ACHN (cell line): Measurements from ENCODE around the gene TOGARAM2.

Experiments
- DNase-seq: peaks from one replicate; pipeline ENCODE4 v3.0.0-alpha.2; 2015
- in situ Hi-C: cut with HindIII; loops from 2 replicates; pipeline ENCODE4 v1.10.0; 2017; ENCODE audit warnings: low sequenced_read_pairs, low pct_ligation_motif_present, low pct_unique_long_range_greater_than_20kb

Gene TOGARAM2

DNA sequence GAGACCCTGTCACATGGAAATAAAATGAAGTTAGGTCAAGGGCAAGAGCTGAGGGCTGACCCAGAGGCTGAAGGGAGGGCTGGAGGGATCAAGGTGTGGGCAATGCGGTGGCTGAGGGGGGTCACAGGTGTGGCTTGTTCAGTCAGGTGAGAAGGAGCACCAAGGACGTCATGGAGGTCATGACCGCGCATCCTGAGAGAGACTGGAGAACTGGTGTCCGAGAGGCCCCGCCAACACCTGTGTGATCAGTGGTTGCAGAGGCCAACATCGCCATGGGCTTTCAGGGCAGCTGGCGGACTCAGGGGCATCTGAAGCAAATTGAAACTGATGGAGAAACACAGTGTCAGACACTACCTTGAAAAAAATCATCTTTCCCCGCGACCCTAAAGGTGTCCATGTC lies 13.0 kb downstream of the TOGARAM2 start:
- in situ Hi-C loops = no loop called here

DNA sequence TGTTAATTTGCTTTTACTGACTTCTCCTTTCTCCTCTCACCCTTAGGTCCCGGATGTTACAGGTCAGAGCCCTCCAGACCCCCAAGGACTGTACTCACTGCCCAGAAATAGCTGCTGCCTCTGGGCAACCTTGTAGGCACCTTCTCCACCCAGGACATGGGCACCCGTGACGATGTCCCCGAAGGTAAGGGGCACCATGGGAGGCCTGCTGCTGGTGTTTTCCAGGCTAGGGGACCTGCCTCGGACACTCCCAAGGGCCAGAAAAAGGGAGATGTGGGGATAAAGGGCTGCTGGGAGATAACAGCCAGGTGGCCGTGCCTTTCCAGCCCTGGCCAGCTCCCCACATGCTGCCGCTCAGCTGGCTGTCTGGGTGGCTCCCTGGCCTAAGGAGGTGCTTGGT lies 13.6 kb downstream of the TOGARAM2 start:
- in situ Hi-C loops = no loop called here
- no peak for DNase-seq

More for the DNA sequence above, 13.0 kb downstream of the TOGARAM2 start:
- DNase-seq = no peak

DNA sequence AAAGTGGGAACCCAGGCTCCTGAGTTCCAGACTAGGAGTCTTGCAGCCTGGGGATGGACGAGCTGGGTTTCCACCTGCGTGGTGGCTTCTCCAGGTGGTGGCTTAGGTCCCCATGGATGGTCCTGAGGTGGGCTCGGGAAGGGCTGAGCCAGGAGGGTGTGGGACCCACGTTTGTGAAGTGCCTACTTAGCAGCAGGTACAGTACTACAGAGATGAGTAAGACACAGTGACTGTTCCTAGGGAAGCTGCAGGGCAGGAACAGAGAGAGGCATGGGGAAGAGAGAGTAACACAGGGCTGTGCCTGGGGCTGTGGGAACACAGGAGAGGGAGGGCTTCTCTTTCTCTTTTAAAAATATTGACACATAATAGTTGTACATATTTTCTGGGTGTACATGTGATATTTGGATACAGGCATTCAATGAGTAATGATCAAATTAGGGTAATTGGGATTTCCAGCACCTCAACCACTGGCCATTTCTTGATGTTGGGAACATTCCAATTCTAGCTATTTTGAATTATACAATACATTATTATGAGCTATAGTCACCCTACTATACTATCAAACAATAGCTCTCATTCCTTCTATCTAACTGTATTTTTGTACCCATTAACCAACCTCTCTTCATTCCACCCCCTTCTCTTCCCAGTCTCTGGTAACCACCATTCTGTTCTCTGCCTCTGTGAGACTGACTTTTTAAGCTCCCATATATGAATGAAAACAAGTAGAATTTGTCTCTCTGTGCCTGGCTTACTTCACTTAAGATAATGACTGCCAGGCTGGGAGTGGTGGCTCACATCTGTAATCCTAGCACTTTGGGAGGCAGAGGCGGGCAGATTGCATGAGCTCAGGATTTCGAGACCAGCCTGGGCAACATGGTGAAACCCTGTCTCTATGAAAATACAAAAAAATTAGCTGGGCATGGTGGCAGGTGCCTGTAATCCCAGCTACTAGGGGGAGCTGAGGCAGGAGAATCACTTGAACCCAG lies 15.0 kb downstream of the TOGARAM2 start:
- DNase-seq = no peak
- in situ Hi-C loops = no loop called here

DNA sequence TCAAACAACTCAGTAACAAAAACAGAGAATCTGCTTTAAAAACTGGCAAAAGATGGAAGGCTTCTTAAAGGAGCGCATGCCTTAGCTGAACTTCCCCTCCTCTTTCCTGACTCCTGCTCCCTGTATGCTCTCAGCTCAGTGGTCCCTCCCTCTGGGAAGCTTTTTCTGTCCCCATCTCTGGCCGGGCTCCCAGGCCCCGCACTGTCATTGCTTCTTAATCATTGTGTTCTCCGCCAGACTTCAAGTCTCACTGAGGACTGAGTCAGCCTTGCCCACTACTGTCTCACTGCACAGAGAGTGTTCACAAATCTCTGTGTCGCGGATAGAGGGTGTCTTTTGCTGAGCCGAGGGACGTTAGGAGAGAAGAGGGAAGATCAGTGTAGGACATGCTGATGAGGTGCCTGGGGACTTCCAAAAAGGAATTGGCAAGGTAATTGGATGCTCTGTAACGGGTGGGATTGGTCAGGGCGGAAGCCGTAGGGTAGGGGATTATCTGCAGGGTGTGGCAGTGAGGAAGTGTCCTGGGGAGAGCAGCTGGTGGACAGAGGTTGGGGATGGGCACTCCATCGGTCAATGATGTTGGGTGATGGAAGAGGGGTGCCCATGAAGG lies 16.2 kb downstream of the TOGARAM2 start:
- DNase-seq = no peak
- in situ Hi-C loops = no loop called here

DNA sequence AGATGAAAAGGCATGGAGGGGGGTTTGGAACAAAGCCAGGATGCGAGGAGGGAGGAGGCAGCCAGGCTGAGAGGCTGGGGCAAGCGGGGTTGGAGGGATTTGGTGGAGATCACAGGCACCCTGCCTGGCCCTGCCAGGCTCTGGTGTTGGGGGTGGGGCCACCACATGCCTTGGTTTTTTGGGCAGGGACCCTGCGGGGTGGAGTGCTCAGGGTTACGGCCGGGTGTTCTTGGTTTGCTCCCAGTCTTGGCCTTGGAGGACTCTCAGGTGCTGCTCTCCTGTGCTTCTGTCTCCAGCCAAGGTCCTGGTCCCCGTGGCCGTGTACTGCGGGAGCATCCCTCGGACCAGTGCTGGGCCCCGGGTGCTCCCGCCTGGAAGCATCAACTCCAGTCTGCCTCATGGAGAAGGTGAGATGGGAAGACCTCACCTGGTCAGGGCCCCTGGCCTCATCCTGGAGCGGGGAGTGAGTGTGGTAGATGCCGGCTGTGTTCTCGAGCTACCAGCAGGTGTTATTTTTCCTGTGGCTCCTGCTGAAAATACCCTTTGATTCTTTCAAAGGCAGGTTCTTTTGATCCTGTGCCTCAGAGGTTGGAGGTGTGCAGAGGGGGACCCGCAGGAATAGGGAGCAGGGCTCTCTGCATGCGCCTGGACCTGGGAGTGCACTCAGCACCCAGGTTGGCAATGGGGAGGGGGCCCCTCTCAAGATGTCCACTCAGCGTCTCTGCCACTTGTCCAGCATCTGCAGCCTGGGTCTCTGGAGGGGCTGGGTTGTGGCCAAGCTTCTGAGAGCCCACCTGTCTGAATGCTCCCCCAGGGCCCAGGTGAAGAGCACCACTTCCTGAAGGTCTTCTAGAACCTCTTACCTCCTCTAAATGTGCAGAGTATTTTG lies 17.0 kb downstream of the TOGARAM2 start:
- in situ Hi-C loops = no loop called here
- DNase-seq = no peak

DNA sequence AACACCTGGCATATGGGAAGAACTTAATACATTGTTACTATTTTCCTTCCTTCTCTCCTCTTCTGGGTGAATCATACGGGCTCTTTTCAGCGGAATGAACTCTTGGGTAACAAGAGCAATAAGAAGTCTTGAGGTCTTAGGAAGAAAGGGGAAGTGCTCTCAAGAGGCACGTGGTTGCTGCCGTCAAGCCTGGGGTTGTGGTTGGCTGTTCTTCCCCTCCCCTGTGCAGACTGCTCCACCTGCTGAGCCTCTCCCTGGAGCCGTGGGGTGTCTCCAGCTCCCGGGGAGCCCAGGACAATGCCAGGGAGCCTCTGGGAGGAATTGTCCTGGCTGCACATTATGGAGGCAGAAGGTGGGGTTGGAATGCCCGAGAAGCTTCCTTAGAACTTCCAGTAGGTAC lies 19.4 kb downstream of the TOGARAM2 start:
- DNase-seq = no peak
- in situ Hi-C loops = no loop called here

DNA sequence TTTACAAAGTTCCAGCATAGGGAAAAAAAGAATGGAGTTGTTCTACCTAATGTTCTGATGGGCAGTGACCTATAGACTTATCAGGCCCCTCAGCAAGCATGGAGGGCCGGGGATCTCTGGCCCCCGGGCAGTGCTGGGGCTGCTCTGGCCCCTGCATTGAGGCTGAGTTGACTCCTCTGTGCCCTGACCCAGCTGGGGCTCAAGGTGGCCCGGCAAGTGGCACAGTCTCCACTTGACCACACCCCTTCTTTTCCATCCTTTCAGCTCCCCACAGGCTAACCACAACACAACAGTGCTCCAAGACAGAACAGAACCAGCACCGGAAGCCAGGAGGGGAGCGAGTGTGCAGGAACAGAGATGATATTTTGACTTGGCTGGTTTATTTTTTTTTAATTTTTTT lies 19.9 kb downstream of the TOGARAM2 start:
- DNase-seq = no peak
- in situ Hi-C loops = no loop called here

DNA sequence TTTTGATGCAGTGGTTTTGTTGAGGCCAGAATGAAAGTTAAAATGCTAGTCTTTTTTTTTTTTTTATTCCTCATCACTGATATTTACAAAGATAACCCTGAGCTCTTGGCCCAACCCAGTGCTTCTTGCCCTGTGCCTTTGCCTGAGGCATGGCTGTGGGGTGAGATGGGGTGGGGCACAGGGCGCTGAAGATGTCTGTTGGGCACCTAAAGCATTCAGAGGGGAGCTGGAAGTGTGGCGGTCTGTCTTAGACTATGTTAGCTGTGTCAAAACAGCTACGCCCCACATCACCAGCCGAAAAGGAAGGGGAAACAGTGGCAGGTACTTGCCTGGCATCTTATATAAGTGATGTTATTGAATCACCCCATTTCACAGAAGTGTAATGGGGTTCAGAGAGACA lies 20.7 kb downstream of the TOGARAM2 start:
- in situ Hi-C loops = no loop called here
- DNase-seq = no peak

DNA sequence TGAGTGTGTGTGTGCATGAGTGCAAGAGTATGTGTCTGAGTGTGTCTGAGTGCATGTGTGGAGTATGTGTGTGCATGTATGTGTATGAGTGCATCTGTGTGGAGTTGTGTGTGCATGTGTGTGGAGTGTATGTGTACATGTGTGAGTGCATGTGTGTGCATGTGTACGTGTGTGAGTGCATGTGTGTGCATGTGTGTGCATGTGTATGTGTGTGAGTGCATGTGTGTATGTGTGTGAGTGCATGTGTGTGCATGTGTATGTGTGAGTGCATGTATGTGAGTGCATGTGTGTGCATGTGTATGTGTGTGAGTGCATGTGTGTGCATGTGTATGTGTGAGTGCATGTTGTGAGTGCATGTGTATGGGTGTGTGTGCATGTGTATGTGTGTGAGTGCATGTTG lies 23.7 kb downstream of the TOGARAM2 start:
- no peak for DNase-seq
- in situ Hi-C loops = no loop called here

DNA sequence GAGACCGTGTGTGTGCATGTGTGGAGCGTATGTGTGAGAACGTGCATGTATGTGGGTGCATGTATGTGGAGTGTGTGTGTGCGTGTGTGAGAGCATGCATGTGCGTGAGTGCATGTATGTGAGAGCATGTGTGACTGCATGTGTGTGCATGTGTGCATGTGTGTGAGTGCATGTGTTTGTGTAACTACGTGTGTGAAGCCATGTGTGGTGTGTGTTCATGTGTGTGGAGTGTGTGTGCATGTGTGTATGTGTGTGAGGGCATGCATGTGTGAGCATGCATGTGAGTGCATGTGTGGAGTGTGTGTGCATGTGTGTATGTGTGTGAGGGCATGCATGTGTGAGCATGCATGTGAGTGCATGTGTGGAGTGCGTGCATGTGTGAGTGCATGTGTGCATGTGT lies 24.2 kb downstream of the TOGARAM2 start:
- in situ Hi-C loops = no loop called here
- DNase-seq = no peak

DNA sequence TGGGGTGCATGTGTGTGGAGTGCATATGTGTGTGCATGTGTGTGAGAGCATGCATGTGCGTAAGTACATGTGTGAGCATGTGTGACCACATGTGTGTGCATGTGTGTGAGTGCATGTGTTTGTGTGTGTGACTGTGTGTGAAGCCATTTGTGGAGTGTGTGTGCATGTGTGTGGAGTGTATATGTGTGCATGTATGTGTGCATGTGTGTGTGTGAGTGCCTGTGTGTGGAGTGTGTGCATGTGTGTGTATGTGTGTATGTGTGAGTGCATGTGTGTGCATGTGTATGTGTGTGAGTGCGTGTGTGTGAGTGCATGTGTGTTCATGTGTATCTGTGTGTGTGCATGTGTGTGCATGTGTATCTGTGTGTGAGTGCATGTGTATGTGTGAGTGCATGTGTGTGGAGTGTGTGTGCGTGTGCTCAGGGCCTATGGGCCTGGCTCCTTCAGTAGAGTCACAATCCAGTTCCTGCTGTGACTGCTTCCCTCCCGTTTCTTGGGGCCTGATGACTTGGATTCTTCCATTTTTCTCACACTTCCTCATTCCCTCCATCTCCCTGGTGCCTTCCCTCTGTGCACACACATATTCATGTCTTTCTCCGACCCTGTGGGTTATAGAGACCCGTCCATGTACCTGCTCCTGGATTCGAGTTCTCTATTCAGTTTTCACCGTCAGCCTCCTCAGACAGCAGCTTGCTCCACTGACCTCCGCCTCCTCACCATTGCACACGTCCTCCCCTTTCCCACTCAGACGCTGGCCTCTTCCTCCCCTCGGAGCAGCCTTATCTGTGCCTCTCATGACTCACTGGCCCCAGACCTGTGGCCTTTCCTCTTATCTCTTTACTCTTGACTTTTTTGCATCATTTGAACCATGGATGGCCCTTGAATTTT lies 25.2 kb downstream of the TOGARAM2 start:
- in situ Hi-C loops = no loop called here
- DNase-seq = no peak

DNA sequence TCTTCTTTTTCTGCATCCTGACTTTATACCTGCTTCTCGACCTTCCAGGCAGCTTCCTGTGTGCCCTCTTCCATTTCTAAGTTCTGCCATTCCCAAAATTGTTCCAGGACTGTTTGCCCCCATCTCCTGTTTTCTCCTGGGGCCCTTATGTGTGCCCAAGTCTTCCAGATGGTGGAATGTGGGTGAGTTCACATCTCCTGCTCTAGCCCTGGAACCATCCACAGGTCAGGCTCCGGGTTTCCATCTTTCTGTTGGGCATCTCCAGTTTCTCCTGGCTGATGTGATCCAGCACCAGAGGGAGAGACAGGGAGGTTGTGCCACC lies 25.8 kb downstream of the TOGARAM2 start:
- DNase-seq = no peak
- in situ Hi-C loops = no loop called here

DNA sequence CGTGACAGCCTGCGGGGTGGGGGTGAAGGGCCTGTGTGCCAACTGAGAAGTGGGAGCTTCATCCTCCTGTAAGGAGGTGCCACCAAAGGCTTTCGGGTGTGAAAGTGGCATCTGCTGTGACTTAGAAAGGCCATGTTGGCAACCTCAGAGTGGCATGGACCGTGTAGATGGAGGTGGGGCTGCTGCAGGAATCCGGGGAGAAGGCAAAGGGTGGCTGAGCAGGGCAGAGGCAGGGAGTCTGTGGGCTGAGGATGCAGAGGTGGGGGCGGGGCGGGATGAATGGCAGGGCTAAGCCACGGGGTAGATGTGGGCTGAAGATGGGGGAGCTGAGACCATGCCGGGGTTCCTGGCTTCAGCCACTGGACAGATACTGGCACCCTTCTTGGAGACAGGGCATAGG lies 28.2 kb downstream of the TOGARAM2 start:
- no peak for DNase-seq
- in situ Hi-C loops = no loop called here

DNA sequence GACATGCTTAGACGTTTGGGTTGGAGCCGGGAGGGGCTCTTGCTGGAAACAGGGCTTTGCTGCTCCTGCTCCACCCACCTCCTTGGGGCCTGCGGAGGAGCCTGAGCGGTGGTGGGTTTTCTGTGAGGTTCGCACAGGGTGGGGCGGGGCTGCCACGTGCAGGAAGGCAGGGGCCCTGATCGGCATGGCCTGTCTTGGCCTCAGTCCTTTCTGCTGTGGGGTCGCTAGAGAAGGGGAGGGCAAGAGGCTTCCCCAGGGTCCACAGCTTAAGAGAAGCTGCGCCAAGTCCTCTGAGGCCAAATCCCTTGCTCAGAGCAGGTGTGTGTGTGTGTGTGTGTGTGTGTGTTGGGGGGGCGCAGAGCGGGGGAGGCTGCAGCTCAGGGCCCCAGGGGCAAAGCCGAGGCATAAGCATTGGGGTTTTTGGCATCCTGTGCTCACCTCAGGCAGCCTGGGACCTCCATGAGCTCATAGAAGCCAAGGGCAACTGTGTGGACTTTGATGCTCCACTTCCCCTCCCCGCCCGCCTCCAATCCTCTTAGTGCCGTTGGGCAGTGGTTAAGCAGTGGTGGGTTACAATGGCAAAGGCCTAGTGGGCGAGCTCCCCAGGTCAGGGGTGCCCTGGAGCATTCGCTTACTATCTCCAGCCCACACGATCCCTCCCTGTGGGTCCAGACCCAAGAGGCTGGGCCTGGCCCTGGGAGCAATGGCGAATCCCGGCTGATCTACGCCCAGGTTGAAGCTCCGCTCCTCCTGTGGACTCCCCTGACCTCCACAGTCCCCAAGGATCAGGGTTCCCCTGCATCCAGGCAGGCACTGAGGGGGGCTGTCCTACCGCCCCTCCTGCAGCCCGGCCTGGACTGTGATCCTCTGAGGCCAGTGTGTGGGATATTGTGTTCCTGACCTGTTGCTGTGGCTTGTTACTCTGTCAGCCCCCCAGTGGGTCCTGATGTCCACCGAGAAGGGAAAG lies 28.9 kb downstream of the TOGARAM2 start:
- in situ Hi-C loops = no loop called here
- no peak for DNase-seq

DNA sequence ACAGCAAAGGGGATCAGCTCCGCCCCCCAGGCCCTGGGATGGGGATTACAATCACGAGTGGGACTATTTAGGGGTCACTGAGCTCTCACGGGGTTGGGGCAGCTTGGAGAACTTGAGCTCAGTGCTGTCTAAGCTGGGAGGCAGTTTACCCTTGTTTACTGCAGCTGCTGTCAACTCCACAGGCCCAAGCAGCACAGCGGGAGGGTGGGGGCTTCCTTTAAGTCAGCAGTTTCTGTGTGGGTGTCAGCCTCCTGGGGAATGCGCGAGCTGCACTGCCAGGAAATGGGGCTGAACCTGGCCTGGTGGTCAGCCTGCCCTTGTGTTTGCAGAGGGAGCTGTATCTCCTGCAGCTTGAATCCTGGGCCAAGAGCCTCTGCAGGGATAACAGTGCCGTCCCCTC lies 29.8 kb downstream of the TOGARAM2 start:
- no peak for DNase-seq
- in situ Hi-C loops = no loop called here

DNA sequence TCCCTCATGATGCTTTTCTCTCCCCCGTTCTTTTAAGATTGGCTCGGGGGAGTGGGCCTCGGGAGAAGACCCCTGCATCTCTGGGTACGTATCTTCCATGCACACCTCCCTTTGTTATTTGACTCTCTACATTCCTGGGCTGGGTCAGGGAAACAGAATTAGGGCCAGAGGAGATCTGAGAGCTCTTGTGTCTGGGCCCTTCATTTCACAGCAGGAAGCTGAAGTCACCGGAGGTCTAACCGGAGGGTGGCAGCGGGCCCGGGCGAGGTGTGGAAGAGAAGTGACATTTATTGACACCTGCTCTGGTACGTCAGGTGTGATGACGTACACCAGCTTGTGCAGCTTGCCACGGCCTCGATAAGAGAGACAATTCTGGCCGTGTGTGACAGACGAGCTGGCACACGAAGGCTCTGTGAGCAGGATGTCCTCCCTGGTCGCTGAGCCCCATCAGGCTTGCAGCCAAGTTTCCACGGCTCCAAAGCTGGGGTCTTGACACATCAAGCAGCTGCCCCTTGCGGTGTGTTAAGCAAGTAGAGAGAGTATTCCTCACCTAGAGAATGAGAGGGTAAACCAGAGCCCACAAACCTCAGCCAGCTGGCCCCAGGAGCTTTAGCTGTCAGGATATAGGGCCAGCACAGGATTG lies 30.4 kb downstream of the TOGARAM2 start:
- DNase-seq = no peak
- in situ Hi-C loops = no loop called here

DNA sequence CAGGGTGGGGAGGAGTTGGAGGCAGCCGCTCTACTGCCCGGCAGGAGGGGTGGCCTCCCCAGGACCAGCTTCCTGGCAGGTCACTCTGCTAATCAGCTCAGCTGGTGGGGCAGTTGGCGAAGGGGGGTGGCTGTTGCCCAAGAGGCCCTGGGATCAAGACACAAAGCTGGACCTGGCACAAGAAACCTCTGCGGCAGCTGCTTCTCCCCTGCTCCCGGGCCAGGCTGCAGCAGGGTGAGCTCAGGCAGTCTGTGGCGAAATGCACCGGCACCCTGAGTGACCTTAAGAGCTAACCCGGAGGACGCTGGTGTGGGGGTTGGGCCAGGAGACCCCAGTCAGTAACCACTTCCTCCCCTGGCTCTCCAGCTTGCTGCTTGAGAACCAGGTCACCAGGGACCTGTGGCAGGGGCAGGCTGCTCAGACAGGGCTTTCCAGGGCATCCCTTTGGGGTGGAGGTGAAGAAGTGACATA lies 31.1 kb downstream of the TOGARAM2 start:
- in situ Hi-C loops = no loop called here
- DNase-seq = no peak
